GM18909 (cell line): ENCODE measurements around the gene NCKAP5.

Experiments
- ATAC-seq: cut with Tn5 transposase; IDR thresholded peaks from one replicate; pipeline ENCODE4 v1.9.1; 2021; ENCODE audit warnings: mild to moderate bottlenecking; ENCODE audit not compliant: unreplicated experiment, poor library complexity

The NCKAP5 gene

DNA sequence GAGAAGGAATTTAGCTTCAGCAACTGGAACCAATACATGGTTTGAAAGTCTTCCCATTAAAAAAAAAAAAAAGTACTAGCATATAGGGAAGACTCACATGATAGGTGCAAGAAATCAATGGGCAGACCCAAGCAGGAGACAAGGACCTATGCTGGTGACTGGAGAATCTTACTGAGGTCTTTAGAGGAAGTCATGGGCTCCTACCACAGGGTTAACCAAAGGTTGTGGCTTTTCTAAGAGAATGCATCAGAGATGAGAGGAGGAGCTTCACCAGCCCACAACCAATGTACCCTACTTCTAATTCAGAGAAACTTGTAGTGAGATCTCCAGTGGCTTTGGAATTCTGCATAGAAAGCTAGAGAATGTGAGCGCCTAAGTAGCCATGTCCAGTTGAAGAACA, 207.4 kb downstream of the NCKAP5 start:
- ATAC-seq = peak; percentile 90

GRCh38 chr2:133360190-133360589, 208.1 kb downstream of the NCKAP5 start:
- peak; percentile 58 for ATAC-seq

DNA sequence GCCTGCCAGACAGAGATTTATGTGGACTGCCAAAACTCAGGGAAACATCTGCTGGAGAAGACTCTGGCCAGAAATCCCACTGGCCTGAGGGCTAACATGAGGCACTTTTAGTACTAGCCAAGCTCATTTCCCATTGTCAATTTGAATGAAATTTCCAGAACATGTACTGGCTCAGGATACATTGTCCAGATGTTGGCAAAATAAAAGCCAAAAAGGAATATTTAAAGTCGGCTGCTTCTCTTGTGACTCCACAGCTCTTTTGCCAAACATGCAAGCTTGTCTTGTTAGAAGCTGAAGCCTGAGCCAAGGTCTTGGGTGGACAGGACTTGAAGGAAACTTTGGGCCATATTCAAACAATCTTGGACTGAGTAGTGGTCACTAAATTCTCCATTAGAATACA, 215.5 kb downstream of the NCKAP5 start:
- ATAC-seq = no peak

- no peak for ATAC-seq
Measured at GRCh38 chr2:133346654-133347053, 221.6 kb downstream of the NCKAP5 start.

GRCh38 chr2:133345638-133346037, 222.6 kb downstream of the NCKAP5 start:
- ATAC-seq = no peak

GRCh38 chr2:133344849-133345248, 223.4 kb downstream of the NCKAP5 start:
- ATAC-seq = no peak

DNA sequence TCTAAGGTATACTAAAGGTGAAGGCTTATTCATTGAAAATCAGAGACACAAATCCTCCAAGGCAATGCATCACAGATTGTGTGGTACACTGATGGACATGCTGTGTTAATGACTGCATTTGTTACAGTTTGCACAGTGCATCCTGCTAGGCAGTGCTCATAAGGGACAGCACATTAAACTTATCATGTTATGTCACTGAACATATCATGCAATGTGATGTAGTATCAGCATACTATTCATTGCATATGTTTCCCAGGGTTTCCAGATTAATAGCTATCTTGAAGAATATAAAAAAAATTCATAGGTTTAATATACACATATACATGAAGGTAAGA, 225.3 kb downstream of the NCKAP5 start:
- ATAC-seq = no peak

DNA sequence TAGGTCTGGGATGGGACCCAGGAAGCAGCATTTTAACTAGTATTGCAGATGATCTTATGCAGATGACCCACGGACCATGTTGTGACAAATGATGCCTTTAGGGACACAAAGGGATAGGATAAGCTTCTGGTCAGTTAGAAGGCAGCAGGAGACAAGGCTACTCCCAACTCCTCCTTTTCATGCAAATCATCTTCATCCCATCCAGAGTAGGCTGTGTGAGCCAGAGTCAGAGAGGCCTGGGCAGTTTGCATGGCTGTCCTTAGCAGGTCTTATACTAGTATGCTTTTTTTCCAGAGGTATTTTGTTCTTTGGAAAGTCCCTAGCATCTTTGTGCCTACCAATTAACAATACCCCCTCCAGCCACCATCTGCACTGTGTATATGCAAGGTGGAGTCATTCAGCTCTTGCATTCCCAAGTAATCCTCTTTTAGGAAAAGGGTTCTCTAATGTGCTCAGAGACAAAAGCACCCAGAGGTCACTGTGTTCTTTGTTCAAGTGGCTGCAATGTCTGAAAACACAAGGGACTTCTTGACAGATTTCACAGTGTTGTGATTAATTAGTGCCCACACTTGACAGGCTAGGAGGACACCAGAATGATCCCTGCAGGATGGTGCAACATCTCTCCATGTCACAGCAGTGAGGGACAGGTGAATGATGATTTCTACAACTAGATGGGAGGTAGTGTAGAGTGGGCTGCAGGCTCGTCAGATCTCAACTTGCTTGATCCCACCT, 225.8 kb downstream of the NCKAP5 start:
- no peak for ATAC-seq

DNA sequence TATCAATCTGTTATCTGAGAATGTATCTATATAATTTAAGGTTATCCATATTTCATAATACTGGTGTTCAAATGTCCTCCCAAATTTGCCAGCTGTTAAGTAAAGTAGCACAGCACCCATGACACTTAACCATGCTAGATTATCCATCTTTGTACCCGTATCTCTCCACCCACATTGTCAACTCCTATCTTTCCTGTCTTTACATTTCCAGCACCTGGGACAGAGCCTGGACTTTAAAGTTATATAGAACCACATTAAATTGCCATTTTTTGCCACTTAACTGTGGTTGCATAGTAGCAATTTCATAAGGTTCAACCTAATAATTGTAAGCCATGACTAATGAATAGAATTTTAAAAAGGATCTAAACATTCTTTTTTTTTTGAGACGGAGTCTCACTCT, 226.7 kb downstream of the NCKAP5 start:
- no peak for ATAC-seq

DNA sequence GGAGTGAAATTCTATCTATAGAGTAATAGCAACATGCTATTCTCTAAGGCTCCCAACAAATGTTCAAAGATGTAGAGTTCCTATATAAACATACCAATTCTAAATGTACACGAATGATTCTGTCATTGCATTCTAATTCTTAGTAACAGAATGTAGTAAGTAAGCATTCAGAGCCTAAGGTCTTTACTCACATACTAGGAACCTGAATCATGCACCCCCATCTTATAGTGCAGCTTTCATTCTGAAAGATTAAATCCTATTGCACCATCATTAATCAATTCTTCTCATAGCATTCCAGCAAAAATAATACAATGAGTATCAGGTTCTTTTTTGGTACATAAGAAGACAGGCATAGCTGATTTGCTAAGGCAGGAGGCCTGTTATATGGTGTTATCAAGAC, 230.0 kb downstream of the NCKAP5 start:
- no peak for ATAC-seq

DNA sequence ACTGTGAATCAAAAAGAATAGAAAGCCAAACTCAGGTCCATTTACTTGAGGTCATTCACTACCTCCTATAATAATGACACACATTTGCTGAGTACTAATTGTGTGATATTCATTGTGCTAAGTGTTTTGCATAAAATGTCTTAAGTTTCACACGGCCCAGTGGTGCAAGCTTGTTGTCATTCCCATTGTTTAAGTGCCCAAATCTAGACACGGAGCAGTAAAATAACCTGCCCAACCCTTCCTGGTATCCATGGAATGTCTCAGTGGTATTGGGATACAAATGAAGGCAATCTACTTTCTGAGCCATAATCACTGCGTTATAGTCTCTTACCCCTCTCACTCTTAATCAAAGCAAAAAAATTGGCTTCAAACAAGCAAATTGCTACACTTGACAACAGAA, 233.3 kb downstream of the NCKAP5 start:
- ATAC-seq = no peak

DNA sequence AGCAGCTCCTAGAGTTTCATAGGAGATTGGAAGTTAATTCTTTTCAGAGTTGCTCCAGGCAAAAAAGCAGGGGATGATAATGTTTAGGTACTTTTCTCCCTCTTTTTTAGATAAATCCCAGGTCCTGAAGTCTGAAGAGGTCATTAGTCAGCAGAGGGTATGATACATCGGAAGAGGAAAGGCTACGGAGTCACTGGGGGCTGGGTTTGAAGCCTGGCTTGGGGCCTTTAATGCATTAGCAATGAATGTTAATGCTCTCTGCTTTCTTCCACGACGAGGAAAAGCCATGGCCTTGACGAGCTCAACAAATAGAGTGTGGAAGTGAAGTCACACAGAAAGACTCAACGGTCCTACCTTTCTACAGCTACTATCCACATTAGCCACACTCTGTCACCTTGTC, 235.1 kb downstream of the NCKAP5 start:
- no peak for ATAC-seq

- ATAC-seq = no peak
Measured at GRCh38 chr2:133331436-133331835, 236.8 kb downstream of the NCKAP5 start.

GRCh38 chr2:133326652-133327397, 241.4 kb downstream of the NCKAP5 start:
- ATAC-seq = no peak

DNA sequence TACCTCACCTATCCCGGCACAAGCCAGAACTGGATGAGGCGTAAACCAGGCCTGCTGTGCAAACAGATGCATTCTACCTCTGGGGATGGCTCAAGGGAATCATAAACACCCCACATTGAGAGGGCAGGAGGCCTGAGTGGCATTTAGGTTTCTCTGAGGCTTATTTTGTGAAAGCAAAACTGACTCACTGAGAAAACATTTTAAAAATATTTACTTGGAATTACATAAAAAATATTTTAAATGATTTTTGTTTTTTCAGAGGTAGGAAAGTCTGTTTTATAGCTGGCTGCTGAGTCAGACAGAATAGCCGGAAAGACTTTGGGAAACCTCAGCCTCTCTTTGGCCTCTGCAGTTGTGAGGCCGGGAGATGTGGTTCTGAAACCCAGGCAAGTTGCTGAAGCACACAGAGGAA, 244.1 kb downstream of the NCKAP5 start:
- no peak for ATAC-seq

DNA sequence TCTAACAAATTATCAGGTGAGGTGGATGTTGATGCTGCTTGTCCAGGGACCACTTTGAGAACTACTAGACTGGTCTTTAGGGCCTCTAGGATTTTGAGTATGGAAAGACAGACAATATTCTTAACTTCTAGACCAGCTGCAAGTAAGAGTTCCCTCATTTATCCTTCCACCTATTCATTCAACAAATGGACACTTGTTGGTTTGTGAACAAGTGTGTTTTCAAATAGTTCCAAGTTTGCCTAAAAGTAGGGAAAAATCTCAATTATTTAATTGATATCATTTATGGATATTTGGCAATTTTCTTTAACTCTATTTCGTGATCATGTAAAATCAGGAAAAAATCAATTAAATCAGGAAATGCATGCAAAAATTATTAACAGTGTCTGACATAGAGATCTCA, 245.4 kb downstream of the NCKAP5 start:
- no peak for ATAC-seq

DNA sequence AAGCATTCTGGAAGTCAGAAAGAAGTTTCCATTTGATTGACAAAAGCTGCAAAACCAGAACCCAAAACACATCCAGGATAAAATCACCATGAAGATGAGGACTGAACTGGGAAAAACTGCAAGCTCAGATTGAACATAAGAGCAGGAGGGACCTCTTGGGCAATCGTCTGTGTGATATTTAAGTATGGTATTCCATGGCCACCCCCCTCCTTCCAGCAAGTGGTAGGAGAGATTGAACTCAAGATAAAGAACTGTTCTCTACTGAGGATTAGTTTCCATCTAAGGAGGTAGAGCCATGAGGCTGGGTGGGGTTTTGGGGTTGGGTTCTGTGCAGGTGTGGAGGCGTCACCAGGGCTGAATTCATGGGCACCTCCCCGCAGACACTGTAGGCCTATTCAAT, 251.1 kb downstream of the NCKAP5 start:
- ATAC-seq = no peak

GRCh38 chr2:133316557-133316956, 251.7 kb downstream of the NCKAP5 start:
- ATAC-seq = no peak

- no peak for ATAC-seq
Measured at GRCh38 chr2:133315280-133315679, 253.0 kb downstream of the NCKAP5 start.

DNA sequence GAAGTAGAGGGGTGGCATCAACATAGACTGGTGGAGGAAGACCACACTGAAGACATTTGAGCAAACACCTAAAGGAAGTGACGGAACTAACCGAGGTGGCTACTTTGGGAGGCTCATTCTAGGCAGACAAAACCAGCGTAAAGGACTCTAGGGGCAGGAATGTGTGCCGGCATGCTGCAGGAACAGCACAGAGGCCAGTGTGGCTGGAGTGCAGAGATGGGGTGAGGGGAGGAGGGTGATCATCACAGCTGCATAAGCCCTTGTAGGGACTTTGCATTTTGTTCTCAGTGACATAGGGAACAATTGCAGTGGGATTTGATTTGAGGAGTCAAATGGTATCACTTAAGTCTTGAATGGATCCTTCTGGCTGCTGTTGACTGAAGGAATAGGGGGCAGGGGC, 253.5 kb downstream of the NCKAP5 start:
- ATAC-seq = no peak

- ATAC-seq = no peak
Measured at GRCh38 chr2:133312038-133312729, 256.1 kb downstream of the NCKAP5 start.
